NT2/D1 (cell line): ENCODE results near the gene DDA1.

ENCODE experiments used
- SUZ12 ChIP-seq: IDR thresholded peaks from 2 replicates; pipeline ENCODE4 v1.6.1; 2011; ENCODE audit not compliant: insufficient read length, insufficient read depth; ENCODE audit errors: extremely low read depth
- YY1 ChIP-seq: IDR thresholded peaks from 2 replicates; pipeline ENCODE4 v1.6.1; 2011; ENCODE audit not compliant: insufficient read length, insufficient read depth
- ZNF274 ChIP-seq: IDR thresholded peaks from 2 replicates; pipeline ENCODE4 v1.6.1; 2011; ENCODE audit warnings: mild to moderate bottlenecking, low read depth, low read length

GRCh38 chr19:17296273-17296672, 13.1 kb upstream of the DDA1 start:
- TF ChIP-seq YY1: no peak
- no peak for TF ChIP-seq ZNF274
- no peak for TF ChIP-seq SUZ12
